HG03196 (cell line): ENCODE measurements around the gene REXO2.

ENCODE experiments used
- ATAC-seq: cut with Tn5 transposase; IDR thresholded peaks from one replicate; pipeline ENCODE4 v1.9.1; 2021; ENCODE audit not compliant: unreplicated experiment

The REXO2 gene

GRCh38 chr11:114440971-114441763 lies 1.9 kb downstream of the REXO2 start:
- no peak for ATAC-seq

- ATAC-seq: no peak
These were observed 2.7 kb downstream of the REXO2 start for GRCh38 chr11:114441921-114442320.

GRCh38 chr11:114442536-114442935 lies 3.3 kb downstream of the REXO2 start:
- no peak for ATAC-seq

- no peak for ATAC-seq
These were observed 8.2 kb downstream of the REXO2 start for GRCh38 chr11:114447444-114447843.

GRCh38 chr11:114447892-114448291 lies 8.6 kb downstream of the REXO2 start:
- ATAC-seq: no peak

- no peak for ATAC-seq
These were observed 9.6 kb downstream of the REXO2 start for GRCh38 chr11:114448749-114449482.

- ATAC-seq: no peak
These were observed 10.6 kb downstream of the REXO2 start for GRCh38 chr11:114449845-114450244.

GRCh38 chr11:114452399-114452798 lies 13.1 kb downstream of the REXO2 start:
- no peak for ATAC-seq

GRCh38 chr11:114463999-114464398 lies 24.7 kb downstream of the REXO2 start:
- ATAC-seq: no peak

GRCh38 chr11:114466742-114467141 lies 27.5 kb downstream of the REXO2 start:
- ATAC-seq: no peak

GRCh38 chr11:114472661-114473060 lies 33.4 kb downstream of the REXO2 start:
- ATAC-seq: no peak

GRCh38 chr11:114478001-114478410 lies 38.7 kb downstream of the REXO2 start:
- ATAC-seq: no peak

- ATAC-seq: no peak
These were observed 39.5 kb downstream of the REXO2 start for GRCh38 chr11:114478768-114479167.

- ATAC-seq: no peak
These were observed 40.1 kb downstream of the REXO2 start for GRCh38 chr11:114479331-114479730.

- no peak for ATAC-seq
These were observed 42.8 kb downstream of the REXO2 start for GRCh38 chr11:114482114-114482513.

GRCh38 chr11:114483929-114484328 lies 44.7 kb downstream of the REXO2 start:
- ATAC-seq: no peak

GRCh38 chr11:114496915-114497314 lies 57.6 kb downstream of the REXO2 start:
- ATAC-seq: no peak

GRCh38 chr11:114499756-114500155 lies 60.5 kb downstream of the REXO2 start:
- no peak for ATAC-seq
